Measurements from ENCODE around the gene GLYR1. TPM values are rescaled to one million over a fixed set of nuclear protein-coding genes. Genes with fewer than 3 reads are reported as not detected.

The GLYR1 gene
- total RNA-seq, 4 donors from 2014 or later: 36.8 to 52.6 (median 51.3) TPM

DNA sequence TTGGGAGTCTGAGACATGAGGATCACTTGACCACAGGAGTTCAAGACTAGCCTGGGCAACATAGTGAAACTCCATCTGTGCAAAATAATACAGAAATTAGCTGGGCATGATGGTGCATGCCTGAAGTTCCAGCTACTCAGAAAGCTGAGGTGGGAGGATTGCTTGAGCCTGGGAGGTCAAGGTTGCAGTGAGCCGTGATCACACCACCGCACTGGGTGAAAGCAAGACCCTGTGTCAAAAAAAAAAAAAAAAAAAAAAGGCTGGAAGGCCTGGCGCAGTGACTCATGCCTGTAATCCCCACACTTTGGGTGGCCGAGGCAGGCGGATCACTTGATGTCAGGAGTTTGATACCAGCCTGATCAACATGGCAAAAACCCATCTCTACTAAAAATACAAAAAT, 8.3 kb upstream of the GLYR1 start:
- 89% methylated on average over 5 of the region's 5 CpGs for WGBS, 2 donors
- no peak overlapping the region for H3K4me3 ChIP-seq (ENCODE audit: low read depth, poor library complexity, severe bottlenecking)
- peak in 1 of 2 donors; percentile 32 for DNase-seq (ENCODE audit: low spot score in 2 of 2)
- TF ChIP-seq, protein P1, sequence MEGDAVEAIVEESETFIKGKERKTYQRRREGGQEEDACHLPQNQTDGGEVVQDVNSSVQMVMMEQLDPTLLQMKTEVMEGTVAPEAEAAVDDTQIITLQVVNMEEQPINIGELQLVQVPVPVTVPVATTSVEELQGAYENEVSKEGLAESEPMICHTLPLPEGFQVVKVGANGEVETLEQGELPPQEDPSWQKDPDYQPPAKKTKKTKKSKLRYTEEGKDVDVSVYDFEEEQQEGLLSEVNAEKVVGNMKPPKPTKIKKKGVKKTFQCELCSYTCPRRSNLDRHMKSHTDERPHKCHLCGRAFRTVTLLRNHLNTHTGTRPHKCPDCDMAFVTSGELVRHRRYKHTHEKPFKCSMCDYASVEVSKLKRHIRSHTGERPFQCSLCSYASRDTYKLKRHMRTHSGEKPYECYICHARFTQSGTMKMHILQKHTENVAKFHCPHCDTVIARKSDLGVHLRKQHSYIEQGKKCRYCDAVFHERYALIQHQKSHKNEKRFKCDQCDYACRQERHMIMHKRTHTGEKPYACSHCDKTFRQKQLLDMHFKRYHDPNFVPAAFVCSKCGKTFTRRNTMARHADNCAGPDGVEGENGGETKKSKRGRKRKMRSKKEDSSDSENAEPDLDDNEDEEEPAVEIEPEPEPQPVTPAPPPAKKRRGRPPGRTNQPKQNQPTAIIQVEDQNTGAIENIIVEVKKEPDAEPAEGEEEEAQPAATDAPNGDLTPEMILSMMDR (IDR thresholded peaks at IDR 0.05): no peak
- no peak for TF ChIP-seq POLR2A (IDR thresholded peaks at IDR 0.05)
- intact Hi-C loops (cut with DNase I; ENCODE audit: low total_unique reads): no loop called here

DNA sequence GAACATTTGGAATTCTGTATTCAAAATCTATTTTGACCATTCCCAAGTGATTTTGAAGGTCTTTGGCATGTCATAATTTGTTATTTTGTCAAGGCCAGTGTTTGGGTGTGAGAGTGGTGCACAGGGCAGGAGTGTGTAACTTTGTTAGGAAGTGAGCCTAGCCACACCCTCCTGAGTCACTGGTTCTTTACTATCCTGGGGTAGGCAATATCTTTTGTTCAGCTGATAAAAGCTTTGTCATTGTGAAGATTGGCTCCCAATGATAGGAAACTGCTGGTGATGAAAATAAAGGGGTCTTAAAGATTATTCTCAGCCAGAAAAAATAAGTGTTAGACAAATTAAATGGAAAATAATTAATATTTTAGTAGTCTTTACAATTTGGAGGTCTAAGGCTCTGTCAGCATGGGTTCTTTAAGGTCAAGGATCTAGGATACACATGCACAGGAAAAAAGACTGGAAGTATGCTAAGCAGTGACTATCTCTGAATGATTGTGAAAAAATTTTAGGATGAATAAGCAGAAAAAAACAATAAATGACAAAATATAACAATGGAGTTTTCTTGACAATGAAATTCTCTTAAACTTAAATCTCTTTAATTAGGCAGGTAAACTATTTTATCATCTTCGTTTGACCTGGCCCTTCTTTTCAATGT, 5.3 kb upstream of the GLYR1 start:
- intact Hi-C loops (cut with DNase I; ENCODE audit: low total_unique reads): no loop called here
- WGBS, 2 donors: 67 to 73% methylated on average over 1 of the region's 1 CpG
- no peak for TF ChIP-seq POLR2A (IDR thresholded peaks at IDR 0.05)
- TF ChIP-seq, protein P1 (IDR thresholded peaks at IDR 0.05): no peak
- DNase-seq (ENCODE audit: low spot score in 2 of 2): peak in 1 of 2 donors; percentile 42
- no peak overlapping the region for H3K4me3 ChIP-seq (ENCODE audit: low read depth, poor library complexity, severe bottlenecking)

DNA sequence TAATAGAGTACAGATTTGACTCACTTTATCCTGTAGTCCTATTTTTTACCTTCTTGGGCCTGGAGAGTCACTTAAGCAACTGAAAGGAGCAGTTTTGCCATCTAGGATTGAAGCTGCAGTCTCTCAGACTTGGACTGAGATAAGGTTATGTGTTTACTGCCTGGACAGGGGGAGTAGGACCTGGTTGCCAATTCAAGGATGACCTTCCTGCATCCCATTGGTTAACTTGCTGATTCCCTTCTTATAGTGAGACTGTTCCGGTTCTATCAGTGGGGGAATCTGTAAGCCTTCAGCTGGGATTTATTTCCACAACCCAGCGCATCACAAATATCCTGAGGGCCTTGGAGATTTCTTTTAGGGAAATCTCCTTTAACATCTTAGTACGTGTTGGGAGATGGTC, 3.1 kb upstream of the GLYR1 start:
- TF ChIP-seq, protein P1 (IDR thresholded peaks at IDR 0.05): no peak
- TF ChIP-seq POLR2A (IDR thresholded peaks at IDR 0.05): no peak
- peak in 1 of 2 donors; percentile 1 for DNase-seq (ENCODE audit: low spot score in 2 of 2)
- intact Hi-C loops (cut with DNase I; ENCODE audit: low total_unique reads): no loop called here
- 43 to 47% methylated on average over 3 of the region's 3 CpGs for WGBS, 2 donors
- H3K4me3 ChIP-seq (ENCODE audit: low read depth, poor library complexity, severe bottlenecking): no peak overlapping the region

DNA sequence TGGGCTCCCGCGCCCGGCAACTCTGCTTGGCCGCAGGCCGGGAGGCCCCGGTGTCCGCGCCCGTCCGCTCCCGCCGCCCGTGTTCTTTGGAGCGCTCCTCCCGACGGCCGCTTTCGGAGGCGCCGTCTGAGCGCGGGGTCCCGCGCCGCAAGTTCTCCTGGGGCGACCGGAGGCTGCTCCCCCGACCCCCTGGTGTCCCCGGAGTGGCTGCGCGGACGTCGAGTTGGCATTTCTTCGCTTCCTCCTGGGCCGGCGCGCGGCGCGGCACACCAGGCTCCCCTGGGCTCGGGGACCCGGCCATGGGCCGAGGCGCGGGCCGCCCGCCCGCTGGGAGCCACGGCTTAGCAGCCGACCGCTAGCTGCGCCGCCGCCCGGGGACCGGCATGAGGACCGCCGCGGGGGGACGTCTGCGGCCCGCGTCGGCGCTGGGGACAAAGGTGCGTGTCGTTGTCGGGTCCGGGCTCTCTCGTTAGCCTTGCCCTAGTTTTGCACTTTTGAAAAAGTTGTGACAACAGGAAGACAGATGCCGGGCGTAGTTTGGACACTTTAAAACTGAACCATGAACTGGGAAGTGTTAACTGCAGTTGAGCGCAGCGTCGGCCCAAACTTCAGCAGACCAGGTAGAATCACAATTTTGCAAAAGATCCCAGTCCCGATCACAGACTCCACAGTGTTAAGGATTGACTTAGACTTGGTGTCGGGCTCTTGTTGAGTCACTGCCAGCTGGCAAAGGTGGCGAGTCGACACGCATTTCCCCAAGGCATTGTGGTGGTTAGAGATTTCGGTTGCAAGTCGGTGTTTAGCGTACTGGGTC, 893 bp upstream of the GLYR1 start:
- H3K4me3 ChIP-seq (ENCODE audit: low read depth, poor library complexity, severe bottlenecking): peak overlapping the region; percentile 91
- TF ChIP-seq POLR2A (IDR thresholded peaks at IDR 0.05): no peak
- TF ChIP-seq, protein P1 (IDR thresholded peaks at IDR 0.05): no peak
- intact Hi-C loops (cut with DNase I; ENCODE audit: low total_unique reads): no loop called here
- peak; percentile 54 to 93 for DNase-seq (ENCODE audit: low spot score in 2 of 2)
- WGBS, 2 donors: 0 to 1% methylated on average over 22 to 49 of the region's 83 CpGs

DNA sequence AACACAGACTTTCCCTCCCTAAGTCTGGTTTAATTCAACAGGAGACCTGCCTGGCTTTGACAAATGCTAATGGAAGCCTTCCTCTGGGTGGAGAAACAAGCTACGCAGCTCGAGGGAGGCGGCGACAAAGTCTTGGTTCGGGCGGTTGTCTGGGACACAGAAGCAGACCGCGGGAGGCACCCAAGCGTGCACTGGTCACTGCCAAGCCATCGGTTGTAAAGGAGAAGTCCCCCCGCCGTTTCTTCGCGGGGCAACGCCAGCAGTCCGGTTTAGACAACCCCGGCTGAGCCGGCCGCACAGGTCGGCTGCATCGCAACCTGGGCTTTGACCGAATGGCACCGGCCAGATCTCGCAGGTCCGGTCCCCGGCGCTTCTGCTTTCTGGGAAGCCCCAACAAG, 586 bp downstream of the GLYR1 start:
- WGBS, 2 donors: 0% methylated on average over 21 to 24 of the region's 27 CpGs
- H3K4me3 ChIP-seq (ENCODE audit: low read depth, poor library complexity, severe bottlenecking): peak overlapping the region; percentile 93
- intact Hi-C loops (cut with DNase I; ENCODE audit: low total_unique reads): no loop called here
- TF ChIP-seq, protein P1 (IDR thresholded peaks at IDR 0.05): no peak
- no peak for TF ChIP-seq POLR2A (IDR thresholded peaks at IDR 0.05)
- DNase-seq (ENCODE audit: low spot score in 2 of 2): peak; percentile 47 to 89

All from lower leg skin (tissue), 4 donors.